ENCODE results near the gene SPARC.

SPARC gene

DNA sequence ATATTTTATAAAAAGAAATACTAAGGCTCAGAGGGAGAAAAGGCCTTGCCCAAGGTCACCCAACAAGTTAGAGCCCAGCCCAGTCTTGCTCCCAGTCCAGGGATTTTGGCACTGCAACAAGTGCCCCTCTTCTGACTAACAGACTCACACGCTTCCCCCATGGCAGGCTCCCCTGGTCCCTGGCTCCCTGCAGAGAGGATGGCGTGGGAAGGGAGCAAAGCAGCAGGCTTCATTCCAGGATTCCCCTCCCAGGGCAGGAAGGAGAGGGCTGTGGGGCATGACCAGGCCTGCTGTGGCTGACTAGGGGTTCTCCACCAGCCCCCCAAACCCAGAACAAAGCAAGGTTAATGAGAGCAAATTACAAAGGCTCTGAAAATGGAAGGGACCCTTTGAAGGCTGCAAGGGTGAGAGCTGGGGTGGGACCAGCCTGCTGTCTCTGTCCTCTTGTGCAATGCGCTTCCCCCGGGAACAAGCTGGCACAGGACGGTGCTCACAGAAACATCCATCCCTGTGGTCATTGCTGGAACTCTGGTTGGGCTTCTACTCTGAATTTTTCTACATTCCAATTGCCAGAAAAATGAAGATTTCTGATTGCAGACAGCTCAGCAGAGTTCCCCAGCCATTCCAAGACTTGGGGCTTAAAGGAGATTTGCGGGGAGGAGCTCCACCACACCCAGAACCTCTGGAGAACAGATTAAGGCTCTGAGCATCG, 58.4 kb downstream of the SPARC start:
- H3K4me3 ChIP-seq (ENCODE audit: low read depth, low read length), result no peak overlapping the region
- no peak for TF ChIP-seq CTCF (IDR thresholded peaks at IDR 0.05; ENCODE audit: low read depth, low read length, missing control alignments)
- DNase-seq (ENCODE audit: low read depth), result no peak
- in situ Hi-C loops (cut with HindIII; ENCODE audit: low sequenced_read_pairs), result no loop called here

- no peak overlapping the region for H3K4me3 ChIP-seq (ENCODE audit: low read depth, low read length)
- DNase-seq (ENCODE audit: low read depth), result no peak
- in situ Hi-C loops (cut with HindIII; ENCODE audit: low sequenced_read_pairs), result no loop called here
- TF ChIP-seq CTCF (IDR thresholded peaks at IDR 0.05; ENCODE audit: low read depth, low read length, missing control alignments), result no peak
Measured at GRCh38 chr5:151627650-151628049, 59.1 kb downstream of the SPARC start.

GRCh38 chr5:151625285-151625684, 61.4 kb downstream of the SPARC start:
- in situ Hi-C loops (cut with HindIII; ENCODE audit: low sequenced_read_pairs), result no loop called here
- DNase-seq (ENCODE audit: low read depth), result no peak
- no peak overlapping the region for H3K4me3 ChIP-seq (ENCODE audit: low read depth, low read length)
- no peak for TF ChIP-seq CTCF (IDR thresholded peaks at IDR 0.05; ENCODE audit: low read depth, low read length, missing control alignments)

- H3K4me3 ChIP-seq (ENCODE audit: low read depth, low read length), result no peak overlapping the region
- peak; percentile 24 for DNase-seq (ENCODE audit: low read depth)
- in situ Hi-C loops (cut with HindIII; ENCODE audit: low sequenced_read_pairs), result no loop called here
- no peak for TF ChIP-seq CTCF (IDR thresholded peaks at IDR 0.05; ENCODE audit: low read depth, low read length, missing control alignments)
Measured at GRCh38 chr5:151624476-151624875, 62.2 kb downstream of the SPARC start.

GRCh38 chr5:151622367-151623088, 64.2 kb downstream of the SPARC start:
- no peak overlapping the region for H3K4me3 ChIP-seq (ENCODE audit: low read depth, low read length)
- DNase-seq (ENCODE audit: low read depth), result no peak
- TF ChIP-seq CTCF (IDR thresholded peaks at IDR 0.05; ENCODE audit: low read depth, low read length, missing control alignments), result no peak
- in situ Hi-C loops (cut with HindIII; ENCODE audit: low sequenced_read_pairs), result no loop called here

- no peak for DNase-seq (ENCODE audit: low read depth)
- TF ChIP-seq CTCF (IDR thresholded peaks at IDR 0.05; ENCODE audit: low read depth, low read length, missing control alignments), result no peak
- in situ Hi-C loops (cut with HindIII; ENCODE audit: low sequenced_read_pairs), result no loop called here
- no peak overlapping the region for H3K4me3 ChIP-seq (ENCODE audit: low read depth, low read length)
Measured at GRCh38 chr5:151620461-151620840, 66.3 kb downstream of the SPARC start.

Data from astrocyte of the cerebellum (primary cell).